ENCODE data around the gene WWOX. TPM values are rescaled to one million over a fixed set of nuclear protein-coding genes. Genes with fewer than 3 reads are reported as not detected.

Gene WWOX
- total RNA-seq, 1 experiment from 2014 or later = 15.6 TPM

DNA sequence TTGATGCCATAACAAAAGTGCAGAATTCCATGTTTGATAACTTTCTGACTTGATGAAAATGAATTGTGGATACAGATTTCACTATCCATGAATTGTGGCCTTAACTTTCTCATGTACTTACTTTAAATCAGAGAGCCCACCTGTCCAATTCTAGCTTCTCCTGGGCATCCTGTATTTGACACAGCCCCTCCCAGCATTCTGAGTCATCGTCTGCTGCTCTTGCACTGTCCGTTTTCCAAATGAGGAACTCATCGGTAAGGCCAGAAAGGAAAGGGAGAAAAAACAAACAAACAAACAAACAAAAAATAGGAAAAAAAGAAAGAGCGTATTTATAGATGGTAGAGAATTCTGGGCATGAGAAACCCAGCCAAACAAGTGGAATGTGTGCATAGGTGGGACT is 361.6 kb downstream of the WWOX start:
- DNase-seq = no peak
- no peak overlapping the region for H3K18ac ChIP-seq (ENCODE audit: insufficient read length, low read depth, low read length)
- no peak overlapping the region for H3K56ac ChIP-seq (ENCODE audit: insufficient read length, low read depth, low read length)
- H3K14ac ChIP-seq (ENCODE audit: insufficient read depth, low read length) = no peak overlapping the region
- Mint-ChIP-seq H3K27ac (peak overlapping the region in 1 of 3 experiments; percentile 24; a peak in 1 of 7 replicates), H3K9me3 (peaks cover 8 to 13% of the 10 kb centered on the region in 2 experiments; a peak in 4 of 5 replicates), H3K4me1 (peaks cover 11% of the 10 kb centered on the region in 2 experiments), H3K36me3 (ENCODE audit: insufficient read depth in 1 of 3, low read depth in 3 of 3) (peaks cover 3 to 9% (median 5%) of the 10 kb centered on the region in 3 experiments; a peak in 6 of 7 replicates), H3K27me3 (ENCODE audit: low read depth) (no peaks in the 10 kb centered on the region), H3K4me3 (no peak overlapping the region)
- H3T11ph ChIP-seq (ENCODE audit: low read length) = no peak overlapping the region
- H3K4me1 ChIP-seq (ENCODE audit: insufficient read depth, low read length) = no peaks in the 10 kb centered on the region
- H2BK15ac ChIP-seq (ENCODE audit: low read depth, low read length) = no peak overlapping the region
- H3K9ac ChIP-seq (ENCODE audit: extremely low read depth, insufficient read length, low read length) = no peak overlapping the region
- H2AK5ac ChIP-seq (ENCODE audit: insufficient read length, low read length) = no peak overlapping the region
- H3K9me3 ChIP-seq (ENCODE audit: control insufficient read depth, low read depth, low read length) = no peaks in the 10 kb centered on the region
- H3K4ac ChIP-seq (ENCODE audit: low read depth, low read length) = no peak overlapping the region
- no peak overlapping the region for H2AFZ ChIP-seq (ENCODE audit: low read length)
- no peak overlapping the region for H2BK12ac ChIP-seq (ENCODE audit: insufficient read length, low read depth, low read length)
- H3K27ac ChIP-seq (ENCODE audit: insufficient read length, low read depth, low read length) = no peak overlapping the region
- no peaks in the 10 kb centered on the region for H3K79me1 ChIP-seq (ENCODE audit: insufficient read depth, low read depth, low read length, poor library complexity, severe bottlenecking)
- H3K4me2 ChIP-seq (ENCODE audit: insufficient read depth, insufficient read length, low read length) = no peak overlapping the region
- H4K91ac ChIP-seq (ENCODE audit: insufficient read length, low read depth, low read length) = no peak overlapping the region
- no peaks in the 10 kb centered on the region for H3K79me2 ChIP-seq (ENCODE audit: insufficient read depth, low read length)
- H4K20me1 ChIP-seq (ENCODE audit: control insufficient read depth, insufficient read depth, insufficient read length) = no peaks in the 10 kb centered on the region
- H2BK5ac ChIP-seq (ENCODE audit: insufficient read length, low read length) = no peak overlapping the region
- H2BK120ac ChIP-seq (ENCODE audit: low read depth, low read length, poor library complexity, severe bottlenecking) = no peak overlapping the region
- TF ChIP-seq, protein P1, sequence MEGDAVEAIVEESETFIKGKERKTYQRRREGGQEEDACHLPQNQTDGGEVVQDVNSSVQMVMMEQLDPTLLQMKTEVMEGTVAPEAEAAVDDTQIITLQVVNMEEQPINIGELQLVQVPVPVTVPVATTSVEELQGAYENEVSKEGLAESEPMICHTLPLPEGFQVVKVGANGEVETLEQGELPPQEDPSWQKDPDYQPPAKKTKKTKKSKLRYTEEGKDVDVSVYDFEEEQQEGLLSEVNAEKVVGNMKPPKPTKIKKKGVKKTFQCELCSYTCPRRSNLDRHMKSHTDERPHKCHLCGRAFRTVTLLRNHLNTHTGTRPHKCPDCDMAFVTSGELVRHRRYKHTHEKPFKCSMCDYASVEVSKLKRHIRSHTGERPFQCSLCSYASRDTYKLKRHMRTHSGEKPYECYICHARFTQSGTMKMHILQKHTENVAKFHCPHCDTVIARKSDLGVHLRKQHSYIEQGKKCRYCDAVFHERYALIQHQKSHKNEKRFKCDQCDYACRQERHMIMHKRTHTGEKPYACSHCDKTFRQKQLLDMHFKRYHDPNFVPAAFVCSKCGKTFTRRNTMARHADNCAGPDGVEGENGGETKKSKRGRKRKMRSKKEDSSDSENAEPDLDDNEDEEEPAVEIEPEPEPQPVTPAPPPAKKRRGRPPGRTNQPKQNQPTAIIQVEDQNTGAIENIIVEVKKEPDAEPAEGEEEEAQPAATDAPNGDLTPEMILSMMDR (conservative IDR thresholded peaks at IDR 0.05) = no peak
- no peaks in the 10 kb centered on the region for H3K27me3 ChIP-seq (ENCODE audit: insufficient read depth, low read length)
- H3K23me2 ChIP-seq (ENCODE audit: insufficient read length, low read depth, low read length, poor library complexity, severe bottlenecking) = no peaks in the 10 kb centered on the region
- H3K23ac ChIP-seq (ENCODE audit: insufficient read length, low read depth, low read length) = no peak overlapping the region
- no peak overlapping the region for H4K5ac ChIP-seq (ENCODE audit: insufficient read length, low read depth, low read length)
- WGBS (ENCODE audit: extremely low coverage, insufficient read length, low lambda C conversion rate) = no CpG with 5 or more reads among the region's 4 CpGs
- no peak overlapping the region for H4K8ac ChIP-seq (replicated peaks; ENCODE audit: insufficient read length, low read depth, low read length)
- H2BK20ac ChIP-seq (ENCODE audit: low read depth, low read length, poor library complexity, severe bottlenecking) = no peak overlapping the region
